HG03432 (cell line): ENCODE measurements around the gene FIZ1.

Experiments used
- ATAC-seq: cut with Tn5 transposase; IDR thresholded peaks from one replicate; pipeline ENCODE4 v1.9.1; 2021; ENCODE audit warnings: mild to moderate bottlenecking, moderate library complexity; ENCODE audit not compliant: unreplicated experiment

The FIZ1 gene

GRCh38 chr19:55599468-55599841 is at the start of gene FIZ1:
Gene FIZ1 (minus strand): TSS chr19:55599517. CDS start chr19:55597865, 1,652 bp downstream.
- ATAC-seq: peak; percentile 60

GRCh38 chr19:55648585-55649267 is 49.4 kb upstream of the FIZ1 start:
- ATAC-seq: no peak

GRCh38 chr19:55647732-55648584 is 48.6 kb upstream of the FIZ1 start, which contains the start of gene CCDC106:
Gene CCDC106 (plus strand): TSS chr19:55648212. CDS start chr19:55649047, 835 bp downstream.
- peak; percentile 26 for ATAC-seq

- ATAC-seq: no peak
Observed at GRCh38 chr19:55646889-55647731, 47.8 kb upstream of the FIZ1 start.

- no peak for ATAC-seq
Observed at GRCh38 chr19:55645512-55645881, 46.2 kb upstream of the FIZ1 start.

- ATAC-seq: no peak
Observed at GRCh38 chr19:55644842-55645511, 45.7 kb upstream of the FIZ1 start.

- ATAC-seq: no peak
Observed at GRCh38 chr19:55644191-55644833, 45.0 kb upstream of the FIZ1 start.

GRCh38 chr19:55643887-55644176 is 44.5 kb upstream of the FIZ1 start:
- ATAC-seq: no peak

GRCh38 chr19:55643003-55643886 is 43.9 kb upstream of the FIZ1 start, which contains the start of gene ZNF581:
Gene ZNF581 (plus strand): TSS chr19:55643649. CDS start chr19:55644572, 923 bp downstream.
- peak; percentile 35 for ATAC-seq

- ATAC-seq: peak; percentile 11
Observed at GRCh38 chr19:55642153-55643002, 43.1 kb upstream of the FIZ1 start.

GRCh38 chr19:55641426-55642152 is 42.3 kb upstream of the FIZ1 start:
- ATAC-seq: no peak

GRCh38 chr19:55640577-55641425 is 41.5 kb upstream of the FIZ1 start, which contains the start of gene ZNF580:
Gene ZNF580 (plus strand): TSS chr19:55641002. CDS start chr19:55642509, 1,507 bp downstream.
- peak; percentile 28 for ATAC-seq

GRCh38 chr19:55640043-55640576 is 40.8 kb upstream of the FIZ1 start:
- no peak for ATAC-seq

- ATAC-seq: no peak
Observed at GRCh38 chr19:55638864-55639359, 39.6 kb upstream of the FIZ1 start.

- no peak for ATAC-seq
Observed at GRCh38 chr19:55637534-55637933, 38.2 kb upstream of the FIZ1 start.

- no peak for ATAC-seq
Observed at GRCh38 chr19:55636723-55637122, 37.4 kb upstream of the FIZ1 start.
